ENCODE data around the gene SCARF1.

The SCARF1 gene

GRCh38 chr17:1644493-1645206, 882 bp downstream of the SCARF1 start:
- no CpG with 5 or more reads among the region's 15 CpGs for WGBS, 2 donors (ENCODE audit: extremely low coverage in 2 of 2, insufficient read length in 2 of 2, insufficient replicate concordance in 1 of 2)
- peak overlapping the region; percentile 76 for H3K18ac ChIP-seq (ENCODE audit: low read length)
- peak overlapping the region; percentile 63 for H3K9ac ChIP-seq (ENCODE audit: low read depth, low read length, poor library complexity)
- H4K8ac ChIP-seq (ENCODE audit: low read depth, low read length), result peak overlapping the region; percentile 65
- peak overlapping the region; percentile 64 for H4K91ac ChIP-seq (ENCODE audit: low read depth, low read length, poor library complexity)
- H3K36me3 ChIP-seq (replicated peaks in 1 of 2; ENCODE audit: control insufficient read depth in 2 of 2, insufficient read depth in 2 of 2, low read length in 2 of 2), result peaks cover 0 to 5% of the 10 kb centered on the region in 2 donors
- H3K9me3 ChIP-seq (replicated peaks in 1 of 2; ENCODE audit: control insufficient read depth in 2 of 2, insufficient read depth in 1 of 2, low read depth in 1 of 2, low read length in 2 of 2), result peaks cover 0 to 2% of the 10 kb centered on the region in 2 donors
- DNase-seq (ENCODE audit: low spot score), result no peak
- peak overlapping the region; percentile 75 for H2AFZ ChIP-seq (ENCODE audit: low read length)
- H2BK120ac ChIP-seq (ENCODE audit: low read depth, low read length), result peak overlapping the region; percentile 61
- H3K14ac ChIP-seq (ENCODE audit: low read length), result peak overlapping the region; percentile 82
- H2BK15ac ChIP-seq (ENCODE audit: low read length), result peak overlapping the region; percentile 89
- no peak overlapping the region for H3K4ac ChIP-seq (ENCODE audit: low read length)
- H3K4me3 ChIP-seq (ENCODE audit: low read length in 2 of 2), result peak overlapping the region in 1 of 2 donors; percentile 7
- peaks cover 13 to 35% of the 10 kb centered on the region in 2 donors for H3K4me1 ChIP-seq (ENCODE audit: control insufficient read depth in 2 of 2, insufficient read depth in 1 of 2, low read depth in 1 of 2, low read length in 2 of 2)
- peak overlapping the region; percentile 48 for H2BK5ac ChIP-seq (ENCODE audit: low read length)
- H3K27ac ChIP-seq (replicated peaks; ENCODE audit: low read length), result no peak overlapping the region
- peak overlapping the region; percentile 96 for H2AK5ac ChIP-seq (ENCODE audit: low read depth, low read length)
- peaks cover 2% of the 10 kb centered on the region for H3K79me1 ChIP-seq (ENCODE audit: low read depth, low read length)
- H3K23ac ChIP-seq (ENCODE audit: low read depth, low read length, poor library complexity), result no peak overlapping the region
- peaks cover 0 to 27% (median 0%) of the 10 kb centered on the region in 3 experiments for H3K27me3 ChIP-seq (ENCODE audit: control insufficient read depth in 3 of 3, insufficient read depth in 3 of 3, low read depth in 1 of 3, low read length in 3 of 3)
- H3K4me2 ChIP-seq (ENCODE audit: insufficient read depth, low read length, poor library complexity, severe bottlenecking), result no peak overlapping the region
- H2BK12ac ChIP-seq (ENCODE audit: low read length), result peak overlapping the region; percentile 90

GRCh38 chr17:1643999-1644492, 1.5 kb downstream of the SCARF1 start:
- Histone ChIP-seq H3K9ac (ENCODE audit: low read depth, low read length, poor library complexity) (no peak overlapping the region), H2AFZ (ENCODE audit: low read length) (no peak overlapping the region), H3K4ac (ENCODE audit: low read length) (no peak overlapping the region), H3K4me3 (ENCODE audit: low read length in 2 of 2) (peak overlapping the region in 1 of 2 donors; percentile 35), H2BK120ac (ENCODE audit: low read depth, low read length) (no peak overlapping the region), H3K27ac (replicated peaks; ENCODE audit: low read length) (no peak overlapping the region), H2BK12ac (ENCODE audit: low read length) (peak overlapping the region; percentile 99), H2AK5ac (ENCODE audit: low read depth, low read length) (peak overlapping the region; percentile 96), H3K18ac (ENCODE audit: low read length) (peak overlapping the region; percentile 95), H3K4me1 (ENCODE audit: control insufficient read depth in 2 of 2, insufficient read depth in 1 of 2, low read depth in 1 of 2, low read length in 2 of 2) (peaks cover 15 to 40% of the 10 kb centered on the region in 2 donors), H3K27me3 (ENCODE audit: control insufficient read depth in 3 of 3, insufficient read depth in 3 of 3, low read depth in 1 of 3, low read length in 3 of 3) (peaks cover 0 to 27% (median 0%) of the 10 kb centered on the region in 3 experiments), H2BK15ac (ENCODE audit: low read length) (peak overlapping the region; percentile 89), H4K8ac (ENCODE audit: low read depth, low read length) (no peak overlapping the region), H4K91ac (ENCODE audit: low read depth, low read length, poor library complexity) (no peak overlapping the region), H3K9me3 (replicated peaks in 1 of 2; ENCODE audit: control insufficient read depth in 2 of 2, insufficient read depth in 1 of 2, low read depth in 1 of 2, low read length in 2 of 2) (peaks cover 0 to 2% of the 10 kb centered on the region in 2 donors), H2BK5ac (ENCODE audit: low read length) (peak overlapping the region; percentile 48), H3K23ac (ENCODE audit: low read depth, low read length, poor library complexity) (peak overlapping the region; percentile 73), H3K79me1 (ENCODE audit: low read depth, low read length) (peaks cover 2% of the 10 kb centered on the region), H3K4me2 (ENCODE audit: insufficient read depth, low read length, poor library complexity, severe bottlenecking) (peak overlapping the region; percentile 94), H3K36me3 (replicated peaks in 1 of 2; ENCODE audit: control insufficient read depth in 2 of 2, insufficient read depth in 2 of 2, low read length in 2 of 2) (peaks cover 0 to 5% of the 10 kb centered on the region in 2 donors), H3K14ac (ENCODE audit: low read length) (no peak overlapping the region)
- WGBS, 2 donors (ENCODE audit: extremely low coverage in 2 of 2, insufficient read length in 2 of 2, insufficient replicate concordance in 1 of 2), result no CpG with 5 or more reads among the region's 13 CpGs
- no peak for DNase-seq (ENCODE audit: low spot score)

GRCh38 chr17:1643293-1643998, 2.1 kb downstream of the SCARF1 start:
- WGBS, 2 donors (ENCODE audit: extremely low coverage in 2 of 2, insufficient read length in 2 of 2, insufficient replicate concordance in 1 of 2), result no CpG with 5 or more reads among the region's 90 CpGs
- no peak overlapping the region for H4K8ac ChIP-seq (ENCODE audit: low read depth, low read length)
- H3K27me3 ChIP-seq (ENCODE audit: control insufficient read depth in 3 of 3, insufficient read depth in 3 of 3, low read depth in 1 of 3, low read length in 3 of 3), result peaks cover 0 to 27% (median 0%) of the 10 kb centered on the region in 3 experiments
- H2BK5ac ChIP-seq (ENCODE audit: low read length), result peak overlapping the region; percentile 48
- H3K4me3 ChIP-seq (ENCODE audit: low read length in 2 of 2), result peak overlapping the region in 1 of 2 donors; percentile 76
- peak overlapping the region; percentile 94 for H3K14ac ChIP-seq (ENCODE audit: low read length)
- H3K79me1 ChIP-seq (ENCODE audit: low read depth, low read length), result peaks cover 2% of the 10 kb centered on the region
- no peak overlapping the region for H2AFZ ChIP-seq (ENCODE audit: low read length)
- H3K36me3 ChIP-seq (replicated peaks in 1 of 2; ENCODE audit: control insufficient read depth in 2 of 2, insufficient read depth in 2 of 2, low read length in 2 of 2), result peaks cover 0 to 5% of the 10 kb centered on the region in 2 donors
- peak overlapping the region; percentile 96 for H2AK5ac ChIP-seq (ENCODE audit: low read depth, low read length)
- H4K91ac ChIP-seq (ENCODE audit: low read depth, low read length, poor library complexity), result no peak overlapping the region
- no peak overlapping the region for H2BK120ac ChIP-seq (ENCODE audit: low read depth, low read length)
- peak overlapping the region; percentile 94 for H3K4me2 ChIP-seq (ENCODE audit: insufficient read depth, low read length, poor library complexity, severe bottlenecking)
- H2BK15ac ChIP-seq (ENCODE audit: low read length), result peak overlapping the region; percentile 89
- peaks cover 18 to 46% of the 10 kb centered on the region in 2 donors for H3K4me1 ChIP-seq (ENCODE audit: control insufficient read depth in 2 of 2, insufficient read depth in 1 of 2, low read depth in 1 of 2, low read length in 2 of 2)
- H3K23ac ChIP-seq (ENCODE audit: low read depth, low read length, poor library complexity), result peak overlapping the region; percentile 73
- no peak overlapping the region for H3K4ac ChIP-seq (ENCODE audit: low read length)
- H3K9ac ChIP-seq (ENCODE audit: low read depth, low read length, poor library complexity), result peak overlapping the region; percentile 86
- H2BK12ac ChIP-seq (ENCODE audit: low read length), result peak overlapping the region; percentile 99
- peak; percentile 45 for DNase-seq (ENCODE audit: low spot score)
- no peak overlapping the region for H3K27ac ChIP-seq (replicated peaks; ENCODE audit: low read length)
- peaks cover 0 to 2% of the 10 kb centered on the region in 2 donors for H3K9me3 ChIP-seq (replicated peaks in 1 of 2; ENCODE audit: control insufficient read depth in 2 of 2, insufficient read depth in 1 of 2, low read depth in 1 of 2, low read length in 2 of 2)
- peak overlapping the region; percentile 95 for H3K18ac ChIP-seq (ENCODE audit: low read length)

- no peak overlapping the region for H4K8ac ChIP-seq (ENCODE audit: low read depth, low read length)
- no peak overlapping the region for H3K4me3 ChIP-seq (ENCODE audit: low read length in 2 of 2)
- H3K14ac ChIP-seq (ENCODE audit: low read length), result no peak overlapping the region
- H3K23ac ChIP-seq (ENCODE audit: low read depth, low read length, poor library complexity), result no peak overlapping the region
- peak overlapping the region; percentile 54 for H2BK5ac ChIP-seq (ENCODE audit: low read length)
- H2BK120ac ChIP-seq (ENCODE audit: low read depth, low read length), result no peak overlapping the region
- peaks cover 2% of the 10 kb centered on the region for H3K79me1 ChIP-seq (ENCODE audit: low read depth, low read length)
- H3K4ac ChIP-seq (ENCODE audit: low read length), result no peak overlapping the region
- peaks cover 22 to 45% of the 10 kb centered on the region in 2 donors for H3K4me1 ChIP-seq (ENCODE audit: control insufficient read depth in 2 of 2, insufficient read depth in 1 of 2, low read depth in 1 of 2, low read length in 2 of 2)
- no peak overlapping the region for H3K4me2 ChIP-seq (ENCODE audit: insufficient read depth, low read length, poor library complexity, severe bottlenecking)
- H3K18ac ChIP-seq (ENCODE audit: low read length), result peak overlapping the region; percentile 84
- H2BK12ac ChIP-seq (ENCODE audit: low read length), result no peak overlapping the region
- DNase-seq (ENCODE audit: low spot score), result no peak
- H3K9ac ChIP-seq (ENCODE audit: low read depth, low read length, poor library complexity), result no peak overlapping the region
- no peaks in the 10 kb centered on the region for H3K36me3 ChIP-seq (replicated peaks in 1 of 2; ENCODE audit: control insufficient read depth in 2 of 2, insufficient read depth in 2 of 2, low read length in 2 of 2)
- H4K91ac ChIP-seq (ENCODE audit: low read depth, low read length, poor library complexity), result no peak overlapping the region
- H2AFZ ChIP-seq (ENCODE audit: low read length), result no peak overlapping the region
- H2AK5ac ChIP-seq (ENCODE audit: low read depth, low read length), result peak overlapping the region; percentile 96
- H3K27ac ChIP-seq (replicated peaks; ENCODE audit: low read length), result no peak overlapping the region
- no peaks in the 10 kb centered on the region for H3K9me3 ChIP-seq (replicated peaks in 1 of 2; ENCODE audit: control insufficient read depth in 2 of 2, insufficient read depth in 1 of 2, low read depth in 1 of 2, low read length in 2 of 2)
- peak overlapping the region; percentile 99 for H2BK15ac ChIP-seq (ENCODE audit: low read length)
- peaks cover 0 to 19% (median 0%) of the 10 kb centered on the region in 3 experiments for H3K27me3 ChIP-seq (ENCODE audit: control insufficient read depth in 3 of 3, insufficient read depth in 3 of 3, low read depth in 1 of 3, low read length in 3 of 3)
- no CpG with 5 or more reads among the region's 12 CpGs for WGBS, 2 donors (ENCODE audit: extremely low coverage in 2 of 2, insufficient read length in 2 of 2, insufficient replicate concordance in 1 of 2)
Measured at GRCh38 chr17:1641065-1641403, 4.5 kb downstream of the SCARF1 start.

All from neuronal stem cell (in vitro differentiated cells).